Upper lobe of left lung (tissue), 6 donors: ENCODE measurements around the gene UHRF1. TPM values are rescaled to one million over a fixed set of nuclear protein-coding genes. Genes with fewer than 3 reads are reported as not detected.

Source experiments
- ATAC-seq, 2 donors: fragments of 200-7000 bp; cut with Tn5 transposase; one replicate each; pipeline ENCODE4 v1.9.1; 2022; ENCODE audit warnings: mild to moderate bottlenecking in 2 of 2, moderate library complexity in 2 of 2; ENCODE audit not compliant: low FRiP score in 2 of 2
- DNase-seq, 2 donors: peaks; one replicate each; pipeline ENCODE4 v3.0.0-alpha.2; 2019 to 2020
- H3K27ac ChIP-seq, 4 donors: fragments of 200-600 bp; sonication (generic); one replicate each; pipeline ENCODE4 v1.5.1; 2016 to 2019
- H3K27me3 ChIP-seq, 4 donors: fragments of 200-600 bp; sonication (generic); one replicate each; pipeline ENCODE4 v1.5.1; 2017 to 2019
- H3K36me3 ChIP-seq, 4 donors: fragments of 200-600 bp; sonication (generic); one replicate each; pipeline ENCODE4 v1.5.1; 2016 to 2019
- H3K4me1 ChIP-seq, 4 donors: fragments of 200-600 bp; sonication (generic); one replicate each; pipeline ENCODE4 v1.5.1; 2018 to 2019
- H3K4me3 ChIP-seq, 4 donors: fragments of 200-600 bp; sonication (generic); one replicate each; pipeline ENCODE4 v1.5.1; 2017 to 2019; ENCODE audit warnings: mild to moderate bottlenecking in 2 of 4, moderate library complexity in 1 of 4
- H3K9me3 ChIP-seq, 4 donors: fragments of 200-600 bp; sonication (generic); one replicate each; pipeline ENCODE4 v1.5.1; 2018 to 2019
- CTCF ChIP-seq, 6 experiments: fragments of 450-650 bp in 4 of 6; fragments of 200-600 bp in 2 of 6; sonication (generic) in 2 of 6; IDR thresholded peaks; one replicate each; pipeline ENCODE4 v1.5.1; 2016 to 2019; ENCODE audit warnings: antibody characterized with exemption in 6 of 6
- EP300 ChIP-seq, 4 donors: sonication (generic); formaldehyde crosslinking; IDR thresholded peaks; one replicate each; pipeline ENCODE4 v1.5.1; 2017; ENCODE audit warnings: antibody characterized with exemption in 4 of 4, control low read depth in 2 of 4
- POLR2A ChIP-seq, 4 donors: fragments of 450-650 bp; IDR thresholded peaks; one replicate each; pipeline ENCODE4 v1.5.1; 2016 to 2017; ENCODE audit warnings: antibody characterized with exemption in 4 of 4, mild to moderate bottlenecking in 2 of 4
- POLR2AphosphoS5 ChIP-seq, 2 donors: sonication (generic); formaldehyde crosslinking; IDR thresholded peaks; one replicate each; pipeline ENCODE4 v1.5.1; 2017; ENCODE audit warnings: antibody characterized with exemption in 2 of 2
- WGBS, 2 donors: methylation state at CpG; one replicate each; pipeline ENCODE4 v1.1.5; 2017 to 2018; 5-methylcytosine and 5-hydroxymethylcytosine counted together
- total RNA-seq, 6 donors: library from RNA; depleted of rRNA in 4 of 6; stranded (reverse); fragments of >200 nt in 4 of 6; gene quantifications; one replicate each; pipeline versions ENCODE4 v1.1.0 to v1.2.1, GENCODE V29; 2016 to 2021
- donor health status: DM: no; HTN: no; CAD: no; lungs with moderate emphysema.
- donor health status: DM: no; HTN: yes; CAD: no; lungs with severe emphysema.

Gene UHRF1
- total RNA-seq, 6 donors from 2014 or later, result 1.0 to 5.1 (median 2.3) TPM

- 83 to 98% methylated on average over 12 to 20 of the region's 27 CpGs for WGBS, 2 donors
- peaks cover 57 to 72% (median 65%) of the 10 kb centered on the region in 4 donors for H3K4me1 ChIP-seq
- TF ChIP-seq POLR2AphosphoS5 (IDR thresholded peaks at IDR 0.05), result no peak
- no peak for TF ChIP-seq POLR2A (IDR thresholded peaks at IDR 0.05)
- TF ChIP-seq EP300 (IDR thresholded peaks at IDR 0.05), result no peak
- TF ChIP-seq CTCF (IDR thresholded peaks at IDR 0.05), result no peak
- H3K4me3 ChIP-seq, result no peak overlapping the region
- H3K27ac ChIP-seq, result peak overlapping the region in 1 of 4 donors; percentile 49
- no peaks in the 10 kb centered on the region for H3K27me3 ChIP-seq
- DNase-seq, result peak in 1 of 2 donors; percentile 68
- H3K36me3 ChIP-seq, result no peaks in the 10 kb centered on the region
- no peaks in the 10 kb centered on the region for H3K9me3 ChIP-seq
- no peak for ATAC-seq
These were observed 71.8 kb downstream of the UHRF1 start for GRCh38 chr19:4980838-4981680.

DNA sequence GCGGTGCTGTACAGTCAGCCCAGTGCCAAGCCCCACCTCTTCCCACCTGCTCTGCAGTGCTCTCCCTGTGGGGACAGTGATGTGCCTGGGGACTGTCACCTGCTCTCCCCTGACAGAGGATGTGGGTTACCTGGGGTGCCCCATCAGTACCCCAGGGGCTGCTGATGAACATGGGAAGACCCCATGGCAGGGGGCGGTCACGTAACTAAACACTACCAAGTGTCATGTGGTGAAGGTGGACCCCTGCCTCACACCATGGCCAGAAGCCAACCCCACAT lies 72.3 kb downstream of the UHRF1 start:
- H3K4me3 ChIP-seq, result no peak overlapping the region
- TF ChIP-seq POLR2A (IDR thresholded peaks at IDR 0.05) (no peak), CTCF (IDR thresholded peaks at IDR 0.05) (no peak), EP300 (IDR thresholded peaks at IDR 0.05) (no peak), POLR2AphosphoS5 (IDR thresholded peaks at IDR 0.05) (no peak)
- H3K27me3 ChIP-seq, result no peaks in the 10 kb centered on the region
- no peaks in the 10 kb centered on the region for H3K9me3 ChIP-seq
- H3K36me3 ChIP-seq, result no peaks in the 10 kb centered on the region
- WGBS, 2 donors, result 100% methylated on average over 1 of the region's 3 CpGs; no CpG with 5 or more reads in 1 of the 2 donors
- no peak for DNase-seq
- peaks cover 51 to 71% (median 61%) of the 10 kb centered on the region in 4 donors for H3K4me1 ChIP-seq
- H3K27ac ChIP-seq, result peak overlapping the region in 1 of 4 donors; percentile 49
- no peak for ATAC-seq

GRCh38 chr19:4983346-4984105 lies 74.2 kb downstream of the UHRF1 start:
- Histone ChIP-seq H3K27ac (peak overlapping the region in 3 of 4 donors; percentile 26 to 59 (median 57)), H3K4me1 (peaks cover 39 to 71% (median 52%) of the 10 kb centered on the region in 4 donors), H3K4me3 (no peak overlapping the region), H3K9me3 (no peaks in the 10 kb centered on the region), H3K27me3 (no peaks in the 10 kb centered on the region), H3K36me3 (no peaks in the 10 kb centered on the region)
- 73 to 83% methylated on average over 18 to 22 of the region's 23 CpGs for WGBS, 2 donors
- DNase-seq, result no peak
- ATAC-seq, result no peak
- TF ChIP-seq POLR2A (IDR thresholded peaks at IDR 0.05) (no peak), EP300 (IDR thresholded peaks at IDR 0.05) (no peak), CTCF (IDR thresholded peaks at IDR 0.05) (no peak), POLR2AphosphoS5 (IDR thresholded peaks at IDR 0.05) (no peak)

DNA sequence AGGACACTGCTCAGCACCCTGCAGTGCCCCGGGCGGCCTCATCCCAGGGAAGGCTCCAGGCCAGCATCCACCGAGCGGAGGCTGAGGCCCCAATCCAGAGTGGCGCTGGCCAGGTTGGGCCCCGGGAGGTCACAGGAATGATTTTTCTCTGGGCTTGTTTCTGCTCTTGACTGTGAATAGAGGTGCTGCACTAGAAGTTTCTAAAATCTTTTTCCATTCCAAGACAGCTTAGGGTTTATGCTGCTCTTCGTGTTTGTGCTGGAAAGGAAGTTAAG lies 74.7 kb downstream of the UHRF1 start:
- 81 to 86% methylated on average over 3 to 6 of the region's 7 CpGs for WGBS, 2 donors
- no peak overlapping the region for H3K4me3 ChIP-seq
- no peaks in the 10 kb centered on the region for H3K36me3 ChIP-seq
- H3K27ac ChIP-seq, result peak overlapping the region in 3 of 4 donors; percentile 26 to 59 (median 57)
- peaks cover 34 to 71% (median 52%) of the 10 kb centered on the region in 4 donors for H3K4me1 ChIP-seq
- ATAC-seq, result no peak
- no peak for DNase-seq
- TF ChIP-seq POLR2A (IDR thresholded peaks at IDR 0.05), result no peak
- no peak for TF ChIP-seq POLR2AphosphoS5 (IDR thresholded peaks at IDR 0.05)
- TF ChIP-seq EP300 (IDR thresholded peaks at IDR 0.05), result no peak
- no peak for TF ChIP-seq CTCF (IDR thresholded peaks at IDR 0.05)
- no peaks in the 10 kb centered on the region for H3K27me3 ChIP-seq
- H3K9me3 ChIP-seq, result no peaks in the 10 kb centered on the region
